KMS-11 (cell line): ENCODE data around the gene SMYD2.
A peak's percentile ranks its signal among the peaks of the same experiment; 100 is the strongest.

Experiments
- H2AFZ ChIP-seq: fragments of 200-600 bp; sonication (generic); 2 replicates; pipeline ENCODE4 v1.6.1; 2016; ENCODE audit warnings: antibody characterized with exemption, mixed run types, low read depth
- H3K27ac ChIP-seq: fragments of 200-600 bp; sonication (generic); 2 replicates; pipeline ENCODE4 v1.6.1; 2016; ENCODE audit warnings: mild to moderate bottlenecking, mixed run types
- H3K27me3 ChIP-seq: fragments of 200-600 bp; sonication (generic); 2 replicates; pipeline ENCODE4 v1.6.1; 2017; ENCODE audit warnings: mild to moderate bottlenecking, low read depth, mixed run types, moderate library complexity; ENCODE audit not compliant: insufficient read depth
- H3K36me3 ChIP-seq: fragments of 200-600 bp; sonication (generic); 2 replicates; pipeline ENCODE4 v1.6.1; 2017; ENCODE audit warnings: mild to moderate bottlenecking, mixed run types; ENCODE audit not compliant: insufficient read depth
- H3K4me1 ChIP-seq: fragments of 200-600 bp; sonication (generic); 2 replicates; pipeline ENCODE4 v1.6.1; 2016; ENCODE audit warnings: mild to moderate bottlenecking, low read depth, mixed run types; ENCODE audit not compliant: poor library complexity, severe bottlenecking
- H3K4me2 ChIP-seq: fragments of 200-600 bp; sonication (generic); 2 replicates; pipeline ENCODE4 v1.7.0; 2016; ENCODE audit warnings: mild to moderate bottlenecking, mixed run types
- H3K4me3 ChIP-seq: fragments of 200-600 bp; sonication (generic); IDR thresholded peaks from 2 replicates; pipeline ENCODE4 v1.6.1; 2017; ENCODE audit warnings: low read depth, low read length, mixed read lengths; ENCODE audit not compliant: insufficient read depth
- H3K79me2 ChIP-seq: fragments of 200-600 bp; sonication (generic); 2 replicates; pipeline ENCODE4 v1.6.1; 2016; ENCODE audit warnings: low read depth, mixed run types; ENCODE audit not compliant: insufficient read depth
- H3K9ac ChIP-seq: fragments of 200-600 bp; sonication (generic); 2 replicates; pipeline ENCODE4 v1.6.1; 2016; ENCODE audit warnings: mild to moderate bottlenecking, mixed run types
- H4K20me1 ChIP-seq: fragments of 200-600 bp; sonication (generic); 2 replicates; pipeline ENCODE4 v1.6.1; 2016; ENCODE audit warnings: mild to moderate bottlenecking, mixed run types; ENCODE audit not compliant: insufficient read depth
- TF ChIP-seq, protein P1 (sequence below): fragments of 200-600 bp; sonication (generic); conservative IDR thresholded peaks from 2 replicates; pipeline ENCODE4 v1.6.1; 2017; ENCODE audit warnings: low read depth, mild to moderate bottlenecking, antibody characterized with exemption, low read length, moderate library complexity, mixed read lengths

The SMYD2 gene

GRCh38 chr1:214285610-214286440 lies 4.9 kb downstream of the SMYD2 start:
- no peak overlapping the region for H3K9ac ChIP-seq
- no peak overlapping the region for H2AFZ ChIP-seq
- no peaks in the 10 kb centered on the region for H3K27me3 ChIP-seq
- no peaks in the 10 kb centered on the region for H4K20me1 ChIP-seq
- H3K36me3 ChIP-seq = no peaks in the 10 kb centered on the region
- H3K4me2 ChIP-seq = peak overlapping the region; percentile 5; the same call in 1 of the 2 replicates
- peaks cover 60% of the 10 kb centered on the region; the same call in 1 of the 2 replicates for H3K79me2 ChIP-seq
- no peak overlapping the region for H3K27ac ChIP-seq
- H3K4me1 ChIP-seq = peaks cover 45% of the 10 kb centered on the region
- H3K4me3 ChIP-seq = no peak overlapping the region
- TF ChIP-seq, protein P1, sequence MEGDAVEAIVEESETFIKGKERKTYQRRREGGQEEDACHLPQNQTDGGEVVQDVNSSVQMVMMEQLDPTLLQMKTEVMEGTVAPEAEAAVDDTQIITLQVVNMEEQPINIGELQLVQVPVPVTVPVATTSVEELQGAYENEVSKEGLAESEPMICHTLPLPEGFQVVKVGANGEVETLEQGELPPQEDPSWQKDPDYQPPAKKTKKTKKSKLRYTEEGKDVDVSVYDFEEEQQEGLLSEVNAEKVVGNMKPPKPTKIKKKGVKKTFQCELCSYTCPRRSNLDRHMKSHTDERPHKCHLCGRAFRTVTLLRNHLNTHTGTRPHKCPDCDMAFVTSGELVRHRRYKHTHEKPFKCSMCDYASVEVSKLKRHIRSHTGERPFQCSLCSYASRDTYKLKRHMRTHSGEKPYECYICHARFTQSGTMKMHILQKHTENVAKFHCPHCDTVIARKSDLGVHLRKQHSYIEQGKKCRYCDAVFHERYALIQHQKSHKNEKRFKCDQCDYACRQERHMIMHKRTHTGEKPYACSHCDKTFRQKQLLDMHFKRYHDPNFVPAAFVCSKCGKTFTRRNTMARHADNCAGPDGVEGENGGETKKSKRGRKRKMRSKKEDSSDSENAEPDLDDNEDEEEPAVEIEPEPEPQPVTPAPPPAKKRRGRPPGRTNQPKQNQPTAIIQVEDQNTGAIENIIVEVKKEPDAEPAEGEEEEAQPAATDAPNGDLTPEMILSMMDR = no peak

DNA sequence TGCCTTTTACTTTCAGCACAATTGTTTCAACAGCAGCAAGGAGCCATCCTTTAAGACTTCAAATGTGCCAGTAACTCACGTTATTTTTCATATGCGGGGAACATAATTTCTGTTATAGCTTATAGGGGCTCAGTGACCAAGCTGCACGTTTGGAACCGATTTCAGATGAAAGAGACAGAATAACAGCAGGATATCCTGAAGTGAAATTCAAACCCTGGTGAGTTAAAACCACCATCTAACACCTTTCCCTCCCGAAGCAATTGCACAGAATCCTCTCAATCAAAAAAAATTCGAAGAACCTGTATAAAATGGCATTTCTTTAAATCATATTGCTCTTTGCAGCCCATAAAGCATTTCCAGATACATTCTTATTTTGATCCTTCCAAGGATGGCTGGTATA lies 6.9 kb downstream of the SMYD2 start:
- Histone ChIP-seq H3K79me2 (peaks cover 48% of the 10 kb centered on the region; the same call in 1 of the 2 replicates), H3K4me3 (no peak overlapping the region), H3K27me3 (no peaks in the 10 kb centered on the region), H4K20me1 (no peaks in the 10 kb centered on the region), H3K9ac (no peak overlapping the region), H3K36me3 (no peaks in the 10 kb centered on the region), H2AFZ (no peak overlapping the region), H3K27ac (no peak overlapping the region), H3K4me1 (peaks cover 38% of the 10 kb centered on the region), H3K4me2 (no peak overlapping the region)
- TF ChIP-seq, protein P1 = no peak

DNA sequence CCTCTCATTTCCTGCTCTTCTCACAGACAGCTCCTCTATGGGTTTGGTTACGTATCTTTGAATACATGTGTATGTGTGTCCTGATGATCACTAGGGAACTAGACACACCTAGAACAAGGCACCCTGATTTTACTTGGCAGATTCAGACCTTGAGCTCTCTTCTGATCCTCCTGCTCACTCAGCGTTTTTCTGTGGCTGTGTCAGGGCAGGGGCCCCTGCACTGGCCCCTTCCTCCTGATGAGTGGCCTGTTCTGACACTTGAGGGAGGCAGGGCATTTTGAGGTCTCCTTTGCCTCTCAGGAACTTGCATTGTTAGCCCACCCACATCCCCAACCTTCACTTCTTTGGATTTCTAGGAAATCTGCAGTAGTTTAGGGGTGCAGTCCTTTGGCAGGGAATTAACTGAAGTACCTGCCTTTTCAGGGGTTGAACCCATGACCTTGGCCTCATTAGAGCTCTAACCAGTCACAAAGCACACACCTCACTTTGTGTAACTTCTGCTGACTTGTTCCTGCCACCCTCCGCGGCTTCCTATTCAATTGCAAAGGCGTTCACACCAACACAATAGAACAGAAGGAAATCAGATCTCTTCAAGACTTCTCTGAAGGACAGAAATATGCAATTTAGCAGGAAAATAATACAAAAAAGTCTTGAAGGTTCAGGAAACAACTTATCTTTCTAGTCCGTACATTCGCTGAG lies 8.8 kb downstream of the SMYD2 start:
- no peak overlapping the region for H3K4me3 ChIP-seq

DNA sequence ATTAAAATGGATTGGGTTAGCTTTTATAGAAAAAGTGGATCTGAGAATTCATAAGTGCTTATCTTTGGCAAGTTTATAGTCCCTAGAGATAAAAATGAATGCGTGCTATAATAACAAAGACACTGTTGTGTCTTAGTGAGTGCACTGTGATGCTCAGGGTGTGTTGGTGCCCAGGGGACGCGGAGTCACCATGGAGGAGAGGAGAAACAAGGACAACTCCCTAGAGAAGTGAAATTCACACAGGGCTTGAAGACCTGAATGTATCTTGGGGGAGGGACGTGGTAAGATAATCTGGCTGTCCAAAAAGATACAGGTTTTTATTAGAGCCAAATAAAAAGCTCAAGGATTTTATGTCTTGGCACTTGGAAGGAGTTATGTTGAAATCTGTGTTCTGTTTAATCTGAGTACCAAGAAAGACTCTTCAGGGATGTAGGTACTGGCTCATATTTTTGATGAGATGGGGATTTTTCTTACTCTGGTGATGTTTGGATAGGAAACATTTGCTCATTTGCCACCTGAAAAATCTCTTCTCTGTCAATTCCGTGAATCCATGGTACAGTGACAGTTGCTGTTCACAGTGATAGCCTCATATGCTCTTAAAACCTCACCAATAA lies 9.6 kb downstream of the SMYD2 start:
- H3K79me2 ChIP-seq = peaks cover 48% of the 10 kb centered on the region; the same call in 1 of the 2 replicates
- no peak overlapping the region for H3K9ac ChIP-seq
- H3K4me1 ChIP-seq = peaks cover 45% of the 10 kb centered on the region
- no peaks in the 10 kb centered on the region for H3K27me3 ChIP-seq
- H3K36me3 ChIP-seq = no peaks in the 10 kb centered on the region
- no peak overlapping the region for H3K4me3 ChIP-seq
- H3K4me2 ChIP-seq = no peak overlapping the region
- TF ChIP-seq, protein P1 = no peak
- no peak overlapping the region for H3K27ac ChIP-seq
- H4K20me1 ChIP-seq = no peaks in the 10 kb centered on the region
- no peak overlapping the region for H2AFZ ChIP-seq

More for the DNA sequence above, 8.8 kb downstream of the SMYD2 start:
- Histone ChIP-seq H3K4me2 (peak overlapping the region; percentile 4; the same call in 1 of the 2 replicates), H4K20me1 (no peaks in the 10 kb centered on the region), H3K27ac (no peak overlapping the region), H2AFZ (no peak overlapping the region), H3K27me3 (no peaks in the 10 kb centered on the region), H3K79me2 (peaks cover 48% of the 10 kb centered on the region; the same call in 1 of the 2 replicates), H3K9ac (no peak overlapping the region), H3K36me3 (no peaks in the 10 kb centered on the region), H3K4me1 (peaks cover 41% of the 10 kb centered on the region)
- TF ChIP-seq, protein P1 = no peak
